LHCN-M2 (cell line): ENCODE data around the gene FLII. TPM values are rescaled to one million over a fixed set of nuclear protein-coding genes. Genes with fewer than 3 reads are reported as not detected.

Experiments
- DNase-seq: peaks from one replicate; pipeline ENCODE4 v3.0.0-alpha.2; 2012; ENCODE audit warnings: low read depth
- total RNA-seq: library from RNA; depleted of rRNA; stranded (reverse); fragments of >200 nt; gene quantifications from 2 replicates; pipeline ENCODE4 v1.2.3, GENCODE V29; 2014

FLII gene
- total RNA-seq, 1 experiment from 2014 or later = 284 TPM

GRCh38 chr17:18245038-18245776 is 13.3 kb downstream of the FLII start:
- no peak for DNase-seq

GRCh38 chr17:18241229-18241871 is 17.2 kb downstream of the FLII start:
- DNase-seq = no peak

GRCh38 chr17:18240449-18240848 is 18.1 kb downstream of the FLII start:
- no peak for DNase-seq

GRCh38 chr17:18238299-18238698 is 20.2 kb downstream of the FLII start:
- no peak for DNase-seq

GRCh38 chr17:18237461-18237860 is 21.1 kb downstream of the FLII start:
- DNase-seq = no peak

GRCh38 chr17:18236494-18236893 is 22.0 kb downstream of the FLII start:
- no peak for DNase-seq

GRCh38 chr17:18235743-18236256 is 22.7 kb downstream of the FLII start:
- peak; percentile 81 for DNase-seq

- DNase-seq = no peak
Measured at GRCh38 chr17:18234853-18235380, 23.6 kb downstream of the FLII start.

- DNase-seq = no peak
Measured at GRCh38 chr17:18233803-18234518, 24.6 kb downstream of the FLII start.

GRCh38 chr17:18231164-18231563 is 27.4 kb downstream of the FLII start:
- DNase-seq = no peak

- DNase-seq = no peak
Measured at GRCh38 chr17:18230288-18231141, 28.0 kb downstream of the FLII start.

- no peak for DNase-seq
Measured at GRCh38 chr17:18229771-18230170, 28.8 kb downstream of the FLII start.

GRCh38 chr17:18229254-18229653 is 29.3 kb downstream of the FLII start:
- no peak for DNase-seq

- DNase-seq = no peak
Measured at GRCh38 chr17:18228176-18228682, 30.3 kb downstream of the FLII start.

GRCh38 chr17:18227635-18228034 is 30.9 kb downstream of the FLII start:
- DNase-seq = no peak

GRCh38 chr17:18226284-18226945 is 32.1 kb downstream of the FLII start:
- no peak for DNase-seq

- DNase-seq = no peak
Measured at GRCh38 chr17:18225642-18226283, 32.8 kb downstream of the FLII start.

- peak; percentile 91 for DNase-seq
Measured at GRCh38 chr17:18225121-18225641, 33.4 kb downstream of the FLII start, which contains the start of gene LLGL1. LLGL1 (plus strand) TSS chr17:18225635; CDS start chr17:18225683, 48 bp downstream.

- no peak for DNase-seq
Measured at GRCh38 chr17:18224387-18225120, 34.0 kb downstream of the FLII start.
